GM12801 (cell line): ENCODE results near the gene FNDC3A.

Experiments
- CTCF ChIP-seq: IDR thresholded peaks from one replicate; pipeline ENCODE4 v1.5.1; 2011; ENCODE audit warnings: control low read depth; ENCODE audit not compliant: insufficient read length; ENCODE audit errors: extremely low read depth

The FNDC3A gene

GRCh38 chr13:49241296-49241695 is 265.6 kb downstream of the FNDC3A start:
- TF ChIP-seq CTCF: no peak

DNA sequence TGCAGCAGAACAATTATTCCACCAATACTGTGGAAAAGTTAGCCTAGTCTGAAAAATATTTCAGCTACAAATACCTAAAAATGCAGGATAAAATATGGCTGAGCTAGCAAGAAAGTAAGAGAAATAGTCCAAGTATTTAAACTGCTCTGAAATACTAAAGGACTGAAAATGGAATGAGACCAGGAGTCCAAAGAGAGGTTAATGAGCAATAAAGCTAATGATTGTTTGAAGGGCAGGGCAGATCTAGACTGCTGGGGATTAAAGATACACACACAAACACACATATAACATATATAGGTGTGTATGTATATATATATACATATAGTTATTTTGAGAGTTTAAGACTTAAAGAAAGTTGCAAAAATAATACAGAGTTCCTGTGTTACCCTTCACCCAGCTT is 269.4 kb downstream of the FNDC3A start:
- no peak for TF ChIP-seq CTCF

DNA sequence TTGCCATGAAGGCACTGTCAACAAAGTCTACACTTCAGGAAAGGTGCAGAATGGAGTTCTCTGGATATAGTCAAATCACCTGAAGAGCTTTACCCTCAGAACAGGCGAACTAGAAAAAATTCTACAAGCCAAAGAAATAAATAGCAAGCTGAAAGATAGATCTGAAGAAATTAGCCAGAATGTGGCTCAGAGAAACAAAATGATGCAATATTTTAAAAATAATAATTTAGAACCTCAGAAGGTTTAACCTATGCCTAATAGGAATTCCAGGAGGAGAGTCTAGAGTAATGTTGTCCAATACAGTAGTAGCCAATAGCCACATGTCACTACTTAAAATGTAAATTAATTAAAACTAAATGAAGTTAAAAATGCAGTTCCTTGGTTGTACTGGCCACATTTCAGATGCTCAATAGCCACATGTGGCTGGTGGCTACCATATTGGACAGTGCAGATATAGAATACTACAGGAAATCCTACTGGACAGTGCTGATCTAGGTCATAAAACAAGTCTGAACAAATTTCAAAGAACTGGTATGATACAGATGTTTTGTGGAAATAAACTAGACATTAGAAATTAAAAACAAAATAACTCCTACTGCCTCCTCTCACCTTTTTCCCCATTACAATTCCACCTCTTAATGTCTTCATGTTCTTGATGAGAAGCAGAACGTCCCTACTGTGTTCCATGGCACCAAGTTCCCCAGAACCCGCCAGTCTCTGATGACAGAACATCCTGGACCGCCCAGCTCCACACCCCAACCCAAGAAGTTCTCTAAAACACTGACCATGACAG is 271.3 kb downstream of the FNDC3A start:
- no peak for TF ChIP-seq CTCF

DNA sequence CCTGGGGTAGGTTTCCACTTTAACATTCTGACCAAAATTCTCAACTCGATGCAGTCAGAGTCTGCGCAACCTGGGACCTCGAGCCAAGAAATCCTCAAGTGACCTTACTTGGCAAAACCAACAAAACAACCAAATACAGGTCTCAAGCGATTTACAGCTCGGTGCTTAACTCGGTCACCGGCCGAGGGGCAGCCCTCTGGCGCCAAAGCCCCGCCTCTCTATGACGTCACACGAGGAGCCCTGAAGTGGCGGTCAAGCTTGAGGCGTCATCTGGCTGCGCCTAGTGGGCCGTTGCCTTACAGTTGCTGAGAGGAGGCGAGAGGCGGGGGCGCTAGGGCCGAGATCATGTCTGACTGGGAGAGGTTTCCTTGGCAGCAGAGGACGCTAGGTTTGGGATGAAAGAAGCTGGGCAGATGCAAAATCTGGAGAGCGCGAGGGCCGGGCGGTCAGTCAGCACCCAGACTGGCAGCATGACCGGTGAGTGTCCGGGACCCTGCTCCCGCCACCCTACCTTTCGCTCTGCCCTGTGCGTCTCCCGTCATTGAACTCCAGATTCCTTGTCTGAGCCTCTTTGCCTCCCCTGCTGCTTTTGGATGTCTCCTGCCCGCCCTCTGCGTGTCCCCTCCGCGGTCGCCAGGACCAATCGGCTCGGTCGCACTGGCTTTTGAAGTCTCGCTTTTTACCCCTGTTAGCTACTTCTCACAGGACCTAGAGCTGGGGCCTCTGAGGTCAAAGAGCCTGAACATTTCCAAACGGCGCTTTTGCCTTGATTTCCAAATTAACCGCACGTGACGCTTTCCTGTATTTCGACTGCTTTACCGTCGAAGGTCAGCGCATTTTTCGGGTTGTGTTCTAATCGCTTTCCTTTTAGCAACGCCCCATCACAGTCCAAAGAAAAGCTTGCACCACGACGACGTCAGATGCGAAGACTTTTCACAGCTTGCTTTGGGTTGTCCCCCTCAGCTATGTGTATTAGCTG is 272.2 kb downstream of the FNDC3A start, which contains the start of gene CDADC1:
Gene CDADC1, plus strand, starts transcription at position 283 of the 979 bp plus-strand sequence. Its CDS starts 113 bp downstream, at position 396.
- no peak for TF ChIP-seq CTCF

DNA sequence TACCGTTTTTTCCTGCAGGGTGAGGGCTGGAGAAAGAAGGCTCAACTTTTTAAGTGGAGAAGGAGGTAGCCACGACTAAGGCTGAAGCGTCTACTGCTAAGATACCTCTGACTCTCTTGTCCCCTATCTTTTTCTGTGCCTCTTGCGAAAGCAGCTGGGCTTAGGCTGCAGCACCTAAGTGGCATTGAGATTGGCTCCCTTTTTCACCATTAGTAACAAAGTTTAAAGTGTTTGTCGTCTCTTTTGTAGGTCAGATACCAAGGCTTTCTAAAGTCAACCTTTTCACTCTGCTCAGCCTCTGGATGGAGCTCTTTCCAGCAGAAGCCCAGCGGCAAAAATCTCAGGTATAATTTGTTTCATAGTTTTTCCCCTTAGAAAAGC is 272.9 kb downstream of the FNDC3A start:
- no peak for TF ChIP-seq CTCF

DNA sequence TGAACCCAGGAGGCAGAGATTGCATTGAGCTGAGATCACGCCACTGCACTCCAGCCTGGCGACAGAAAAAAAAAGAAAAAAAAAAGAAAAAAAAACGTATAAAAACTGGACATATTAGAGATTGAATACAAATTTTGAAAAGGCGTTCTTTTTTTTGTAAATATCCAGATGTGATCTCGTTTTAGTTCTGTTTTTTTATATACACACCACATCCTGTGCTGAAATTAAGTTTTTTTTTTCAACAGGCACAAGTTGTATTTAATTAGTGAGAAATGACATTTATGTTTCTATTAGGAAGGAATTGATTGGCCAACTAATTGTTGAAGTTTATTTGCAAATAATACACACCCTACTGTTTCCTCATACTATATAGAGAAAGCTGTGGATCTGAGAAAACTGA is 275.6 kb downstream of the FNDC3A start:
- no peak for TF ChIP-seq CTCF

- TF ChIP-seq CTCF: no peak
These were observed 277.6 kb downstream of the FNDC3A start for GRCh38 chr13:49253310-49253709.
